ENCODE results near the gene ZNF439. TPM values are rescaled to one million over a fixed set of nuclear protein-coding genes. Genes with fewer than 3 reads are reported as not detected.

Gene ZNF439
- not detected in 5 replicates for total RNA-seq (2022; extraction: Qiagen RNA extraction; ENCODE audit: low read depth)

GRCh38 chr19:11848594-11849469, at the start of gene ZNF439:
TSS of gene ZNF439 (plus strand) at chr19:11848726. CDS start at chr19:11848868, 142 bp downstream.

DNA sequence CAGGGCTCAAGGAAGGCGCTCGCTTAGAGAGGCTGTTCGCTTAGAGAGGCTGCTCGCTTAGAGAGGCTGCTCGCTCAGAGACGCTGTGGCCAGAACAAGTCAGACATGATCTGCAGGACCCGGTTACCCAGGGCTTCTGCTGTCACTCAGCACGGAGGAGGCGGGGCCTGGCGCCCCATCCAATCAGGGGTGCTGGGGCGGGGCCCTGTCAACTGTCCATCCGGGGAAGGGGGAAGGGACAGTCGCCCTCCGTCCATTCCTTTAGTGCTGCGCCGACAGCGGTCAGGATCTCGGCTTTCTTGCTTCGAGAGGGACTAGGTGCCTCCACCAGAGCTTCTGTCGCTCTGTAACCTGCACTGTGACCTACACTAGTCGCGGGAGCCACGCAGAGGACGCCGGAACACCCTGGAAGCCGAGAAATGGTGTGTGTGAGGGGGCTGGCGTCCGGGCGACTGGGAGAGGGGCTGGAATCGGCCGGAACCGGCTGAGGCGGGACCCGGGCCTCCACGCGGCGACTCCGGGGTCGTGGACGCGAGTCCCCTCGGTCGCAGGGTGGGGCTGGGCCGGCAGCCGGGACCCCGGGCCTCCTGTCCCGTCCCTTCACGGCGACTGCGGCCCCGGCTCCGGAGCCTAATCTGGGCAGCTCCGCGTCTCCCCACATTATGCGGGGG, 34.4 kb upstream of the ZNF439 start, which contains the start of gene ZNF440:
TSS of gene ZNF440 (plus strand) at position 245 of the 671 bp plus-strand sequence. CDS start at position 420, 175 bp downstream.

DNA sequence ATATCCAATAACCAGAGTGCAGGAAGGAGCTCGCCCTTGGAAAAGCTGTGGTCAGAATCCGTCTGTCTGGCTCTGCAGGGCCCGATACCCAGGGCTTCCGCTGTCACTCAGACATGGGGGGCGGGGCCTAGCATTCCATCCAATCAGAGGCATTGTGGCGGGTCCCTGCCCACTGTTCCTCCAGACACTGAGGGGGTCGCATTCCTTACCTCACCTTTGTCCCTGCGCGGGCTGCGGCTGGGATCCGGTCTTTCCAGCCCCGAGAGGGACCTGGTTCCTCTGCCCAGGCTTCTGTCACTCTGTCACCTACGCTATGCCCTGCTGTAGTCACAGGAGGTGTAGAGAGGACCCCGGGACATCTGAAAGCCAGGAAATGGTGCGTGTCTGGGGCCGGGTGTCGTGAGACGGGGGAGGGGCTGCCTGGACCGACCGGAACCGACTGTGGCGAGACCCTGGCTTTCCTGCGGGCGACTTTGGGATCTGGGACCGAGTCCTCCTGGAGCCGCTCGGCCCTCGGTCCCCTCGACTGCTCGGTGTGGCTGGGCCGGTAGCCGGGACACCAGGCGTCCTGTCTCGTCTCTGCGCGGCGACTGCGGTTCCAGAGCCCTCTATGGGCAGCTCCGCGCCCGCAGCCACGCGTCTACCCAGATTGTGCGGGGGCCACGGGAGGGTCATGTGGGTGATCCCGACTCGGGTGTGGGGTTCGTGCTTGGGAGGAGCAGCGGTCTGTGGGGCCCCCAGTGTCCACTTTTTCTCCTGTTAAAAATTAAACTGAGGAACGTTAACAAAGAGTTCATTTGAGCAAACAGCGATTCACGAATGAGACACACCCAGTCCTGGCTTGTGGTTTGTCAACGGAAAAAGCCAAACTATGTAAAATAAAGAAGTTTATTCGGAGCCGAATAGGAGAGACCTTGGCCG, 39.3 kb downstream of the ZNF439 start, which contains the start of gene ZNF69:
TSS of gene ZNF69 (plus strand) at position 172 of the 921 bp plus-strand sequence. CDS start at position 314, 142 bp downstream.

Other genes with a start within 250 kb of the ZNF439 start
- 2.0 to 3.4 TPM (median 2.6 TPM) in 5 replicates for gene ZNF823, start 109.8 kb upstream of the ZNF439 start, total RNA-seq (2022; extraction: Qiagen RNA extraction; ENCODE audit: low read depth)
- gene ZNF441, start 81.7 kb upstream of the ZNF439 start, total RNA-seq (2022; extraction: Qiagen RNA extraction; ENCODE audit: low read depth): not detected in 5 replicates
- gene ZNF491, start 50.2 kb upstream of the ZNF439 start, total RNA-seq (2022; extraction: Qiagen RNA extraction; ENCODE audit: low read depth): not detected in 5 replicates
- 0.05 to 0.21 TPM (median 0.12 TPM) in 3 of 5 replicates, not detected in the others for gene ZNF440, start 34.5 kb upstream of the ZNF439 start, total RNA-seq (2022; extraction: Qiagen RNA extraction; ENCODE audit: low read depth)
- gene ZNF69, start 39.1 kb downstream of the ZNF439 start, total RNA-seq (2022; extraction: Qiagen RNA extraction; ENCODE audit: low read depth): not detected in 5 replicates
- gene ZNF700, start 76.4 kb downstream of the ZNF439 start, total RNA-seq (2022; extraction: Qiagen RNA extraction; ENCODE audit: low read depth): 0.17 to 0.32 TPM (median 0.18 TPM) in 5 replicates
- not detected in 5 replicates for gene ZNF763, start 116.3 kb downstream of the ZNF439 start, total RNA-seq (2022; extraction: Qiagen RNA extraction; ENCODE audit: low read depth)
- gene ZNF433, start 187.0 kb downstream of the ZNF439 start, total RNA-seq (2022; extraction: Qiagen RNA extraction; ENCODE audit: low read depth): not detected in 5 replicates
- gene ZNF878, start 204.2 kb downstream of the ZNF439 start, total RNA-seq (2022; extraction: Qiagen RNA extraction; ENCODE audit: low read depth): not detected in 5 replicates
- gene ZNF844, start 216.0 kb downstream of the ZNF439 start, total RNA-seq (2022; extraction: Qiagen RNA extraction; ENCODE audit: low read depth): not detected in 5 replicates

All from A549 treated with GW870086 at 1 μM for 4 hours (cell line).